ENCODE results near the gene SSH2. TPM values are rescaled to one million over a fixed set of nuclear protein-coding genes. Genes with fewer than 3 reads are reported as not detected.
A peak's percentile ranks its signal among the peaks of the same experiment; 100 is the strongest.
"Not testable (repeated sequence)": the region's sequence is repeated elsewhere in the genome, so short reads cannot be mapped to it uniquely, and the experiment has no call there.

The SSH2 gene
- total RNA-seq, 2 experiments from 2014 or later = 41.0 to 62.9 TPM

DNA sequence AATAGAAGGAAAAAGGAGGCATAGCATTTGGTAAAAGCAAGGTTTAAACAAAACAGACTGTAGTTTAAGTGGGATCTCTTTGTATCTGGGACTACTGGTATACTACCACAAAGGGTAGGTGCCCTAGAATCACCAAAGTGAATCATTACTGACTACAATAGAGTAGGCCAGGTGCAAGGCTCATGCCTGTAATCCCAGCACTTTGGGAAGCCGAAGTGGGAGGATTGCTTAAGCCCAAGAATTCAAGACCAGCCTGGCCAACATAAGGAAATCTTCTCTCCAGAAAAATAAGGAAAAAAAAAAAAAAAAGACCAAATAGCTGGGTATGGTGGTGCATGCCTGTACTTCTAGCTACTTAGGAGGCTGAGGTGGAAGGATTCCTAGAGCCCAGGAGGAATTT is 246.5 kb downstream of the SSH2 start:
- Mint-ChIP-seq H3K27me3 (no peaks in the 10 kb centered on the region), H3K36me3 (peaks cover 34% of the 10 kb centered on the region), H3K4me1 (peaks cover 13% of the 10 kb centered on the region), H3K9me3 (ENCODE audit: low read depth) (no peaks in the 10 kb centered on the region), H3K4me3 (no peak overlapping the region), H3K27ac (no peak overlapping the region)
- CTCF ChIA-PET = no interaction called here
- no peak for ATAC-seq
- DNase-seq = no peak

GRCh38 chr17:29682987-29683386 is 247.0 kb downstream of the SSH2 start:
- Mint-ChIP-seq H3K9me3 (ENCODE audit: low read depth) (no peaks in the 10 kb centered on the region), H3K36me3 (peaks cover 35% of the 10 kb centered on the region), H3K27ac (peak overlapping the region; percentile 33), H3K27me3 (no peaks in the 10 kb centered on the region), H3K4me1 (peaks cover 13% of the 10 kb centered on the region), H3K4me3 (no peak overlapping the region)
- DNase-seq (no peak), ATAC-seq (no peak)
- CTCF ChIA-PET = interaction anchor here (0.7 kb wide), 1 partner anchor 21 kb away, joined by 3 read pairs; no protein-coding TSS in a partner anchor

DNA sequence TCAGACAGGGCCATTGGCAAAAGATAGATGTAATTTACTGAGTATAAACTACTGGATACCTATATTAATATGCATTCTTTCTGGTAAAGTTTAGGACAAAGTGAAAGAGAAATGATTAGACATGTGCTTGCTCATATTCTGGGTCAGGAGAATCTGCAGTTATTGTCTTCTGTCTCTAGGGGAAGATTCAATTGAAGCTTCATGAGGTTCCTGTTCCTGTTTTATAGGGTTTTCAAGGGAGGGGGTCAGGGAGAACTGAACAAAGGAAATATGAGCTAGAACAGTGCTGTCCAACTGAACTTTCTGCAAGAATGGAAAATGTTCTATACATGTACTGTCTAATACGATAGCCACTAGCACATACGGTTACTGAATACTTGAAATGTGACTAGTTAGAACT is 248.0 kb downstream of the SSH2 start:
- H3K27me3 Mint-ChIP-seq = no peaks in the 10 kb centered on the region
- no peak for DNase-seq
- H3K36me3 Mint-ChIP-seq = peaks cover 36% of the 10 kb centered on the region
- no peak for ATAC-seq
- no peak overlapping the region for H3K4me3 Mint-ChIP-seq
- H3K9me3 Mint-ChIP-seq (ENCODE audit: low read depth) = no peaks in the 10 kb centered on the region
- H3K27ac Mint-ChIP-seq = peak overlapping the region; percentile 3
- CTCF ChIA-PET = interaction anchor here (0.7 to 2.0 kb wide), 4 partner anchors 11 to 126 kb away, joined by 3 to 7 read pairs (median 3); no protein-coding TSS in a partner anchor
- H3K4me1 Mint-ChIP-seq = peaks cover 18% of the 10 kb centered on the region

DNA sequence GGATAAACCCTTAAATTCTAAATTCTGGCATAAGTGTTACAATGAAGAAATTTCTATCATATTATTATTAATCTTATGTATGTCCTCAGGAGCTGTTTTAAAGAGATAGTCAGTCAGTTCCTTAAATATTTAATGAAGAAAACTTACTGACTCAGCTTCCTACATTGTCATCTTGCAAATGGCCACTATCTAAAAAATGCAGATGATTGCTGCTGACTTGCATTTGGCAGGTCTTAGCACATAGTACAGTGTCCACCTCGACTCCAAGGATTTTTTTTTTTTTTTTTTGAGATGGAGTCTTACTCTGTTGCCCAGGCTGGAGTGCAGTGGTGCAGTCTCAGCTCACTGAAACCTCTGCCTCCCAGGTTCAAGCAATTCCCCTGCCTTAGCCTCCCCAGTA is 252.2 kb downstream of the SSH2 start:
- no peak for DNase-seq
- peaks cover 39% of the 10 kb centered on the region for H3K36me3 Mint-ChIP-seq

DNA sequence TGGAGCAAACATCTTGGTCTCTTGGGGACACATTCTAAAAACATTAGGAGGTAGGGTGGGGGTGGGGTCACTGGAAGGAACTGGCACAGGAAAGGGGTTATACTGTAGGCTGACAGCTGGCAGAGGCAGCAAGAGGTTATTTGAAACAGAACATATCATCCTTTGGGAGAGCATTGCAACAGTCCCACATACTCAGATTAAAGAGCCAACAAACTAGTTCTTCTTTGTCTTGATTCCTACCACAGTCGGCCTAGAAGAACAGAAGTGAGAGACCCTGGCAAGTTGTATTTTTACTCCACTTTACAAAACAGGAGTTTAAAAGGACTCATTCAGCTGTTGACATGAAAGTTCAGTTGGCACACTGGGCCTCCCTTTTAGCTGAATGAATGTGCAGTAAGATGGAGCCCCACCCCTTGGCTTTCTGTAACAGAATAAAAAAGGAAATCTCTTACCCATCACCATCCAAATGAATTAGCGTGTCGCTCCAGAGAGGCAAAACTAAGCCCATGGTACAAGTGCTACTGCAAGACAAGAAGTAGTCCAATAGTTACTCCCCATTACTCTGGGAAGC is 252.7 kb downstream of the SSH2 start:
- H3K4me3 Mint-ChIP-seq = no peak overlapping the region
- ATAC-seq (no peak), DNase-seq (no peak)
- no peaks in the 10 kb centered on the region for H3K9me3 Mint-ChIP-seq (ENCODE audit: low read depth)
- no peaks in the 10 kb centered on the region for H3K27me3 Mint-ChIP-seq
- peaks cover 40% of the 10 kb centered on the region for H3K36me3 Mint-ChIP-seq
- CTCF ChIA-PET = interaction anchor here (0.9 to 1.6 kb wide), 2 partner anchors 23 to 60 kb away, joined by 3 to 5 read pairs; no protein-coding TSS in a partner anchor
- H3K4me1 Mint-ChIP-seq = peaks cover 14% of the 10 kb centered on the region
- peak overlapping the region; percentile 4 for H3K27ac Mint-ChIP-seq

More for the DNA sequence above, 252.2 kb downstream of the SSH2 start:
- Mint-ChIP-seq H3K9me3 (ENCODE audit: low read depth) (no peaks in the 10 kb centered on the region), H3K27me3 (no peaks in the 10 kb centered on the region), H3K4me3 (no peak overlapping the region), H3K27ac (no peak overlapping the region), H3K4me1 (peaks cover 18% of the 10 kb centered on the region)
- CTCF ChIA-PET = interaction anchor here (0.9 to 1.6 kb wide), 2 partner anchors 24 to 60 kb away, joined by 3 to 5 read pairs; no protein-coding TSS in a partner anchor
- no peak for ATAC-seq

GRCh38 chr17:29675961-29676360 is 254.1 kb downstream of the SSH2 start:
- not testable (repeated sequence) for H3K27ac Mint-ChIP-seq; DNase-seq; H3K4me3 Mint-ChIP-seq; H3K27me3 Mint-ChIP-seq; ATAC-seq; H3K4me1 Mint-ChIP-seq; H3K9me3 Mint-ChIP-seq (ENCODE audit: low read depth)
- H3K36me3 Mint-ChIP-seq = peaks cover 47% of the 10 kb centered on the region
- CTCF ChIA-PET = interaction anchor here (1.0 kb wide), 1 partner anchor 29 kb away, joined by 3 read pairs; no protein-coding TSS in a partner anchor

- H3K27ac Mint-ChIP-seq = no peak overlapping the region
- peaks cover 41% of the 10 kb centered on the region for H3K36me3 Mint-ChIP-seq
- DNase-seq (no peak), ATAC-seq (no peak)
- peaks cover 8% of the 10 kb centered on the region for H3K4me1 Mint-ChIP-seq
- H3K27me3 Mint-ChIP-seq = no peaks in the 10 kb centered on the region
- H3K4me3 Mint-ChIP-seq = no peak overlapping the region
- CTCF ChIA-PET = interaction anchor here (0.9 kb wide), 1 partner anchor 47 kb away, joined by 4 read pairs; no protein-coding TSS in a partner anchor
- no peaks in the 10 kb centered on the region for H3K9me3 Mint-ChIP-seq (ENCODE audit: low read depth)
These were observed 255.7 kb downstream of the SSH2 start for GRCh38 chr17:29674281-29674680.

GRCh38 chr17:29671661-29672060 is 258.4 kb downstream of the SSH2 start:
- Mint-ChIP-seq H3K27ac (no peak overlapping the region), H3K36me3 (peaks cover 42% of the 10 kb centered on the region), H3K27me3 (no peaks in the 10 kb centered on the region), H3K4me3 (no peak overlapping the region), H3K4me1 (peaks cover 6% of the 10 kb centered on the region), H3K9me3 (ENCODE audit: low read depth) (no peaks in the 10 kb centered on the region)
- no peak for ATAC-seq
- CTCF ChIA-PET = interaction anchor here (1.7 kb wide), 1 partner anchor 65 kb away, joined by 8 read pairs; no protein-coding TSS in a partner anchor
- no peak for DNase-seq

GRCh38 chr17:29669266-29669665 is 260.8 kb downstream of the SSH2 start:
- H3K27ac Mint-ChIP-seq = no peak overlapping the region
- DNase-seq = no peak
- peaks cover 15% of the 10 kb centered on the region for H3K4me1 Mint-ChIP-seq
- CTCF ChIA-PET = no interaction called here
- no peak for ATAC-seq
- H3K4me3 Mint-ChIP-seq = no peak overlapping the region
- peaks cover 47% of the 10 kb centered on the region for H3K36me3 Mint-ChIP-seq
- H3K27me3 Mint-ChIP-seq = no peaks in the 10 kb centered on the region
- no peaks in the 10 kb centered on the region for H3K9me3 Mint-ChIP-seq (ENCODE audit: low read depth)

DNA sequence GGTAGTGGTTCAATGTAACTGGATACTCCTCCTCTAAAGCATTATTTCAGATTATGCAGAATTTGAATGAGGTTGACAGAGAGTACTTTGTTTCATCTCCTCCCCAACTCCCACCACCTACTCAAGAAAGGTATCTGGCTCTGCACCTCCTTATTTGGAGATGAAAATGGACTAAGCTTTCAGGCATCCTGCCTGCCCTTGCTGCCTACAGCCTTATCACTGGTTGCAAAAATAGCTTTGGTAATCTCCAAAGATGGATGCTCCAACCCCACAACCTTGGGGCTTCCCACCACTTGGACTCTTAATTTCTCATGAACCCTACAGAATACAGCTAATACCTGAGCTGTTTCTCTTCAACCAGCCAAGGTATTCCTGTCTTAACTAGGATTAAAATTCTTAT is 262.1 kb downstream of the SSH2 start:
- DNase-seq (no peak), ATAC-seq (no peak)
- H3K27ac Mint-ChIP-seq = no peak overlapping the region
- H3K4me3 Mint-ChIP-seq = no peak overlapping the region
- peaks cover 48% of the 10 kb centered on the region for H3K36me3 Mint-ChIP-seq
- peaks cover 15% of the 10 kb centered on the region for H3K4me1 Mint-ChIP-seq
- CTCF ChIA-PET = interaction anchor here (0.9 to 1.5 kb wide), 3 partner anchors 9 to 113 kb away, joined by 3 to 5 read pairs (median 3); no protein-coding TSS in a partner anchor
- H3K27me3 Mint-ChIP-seq = no peaks in the 10 kb centered on the region
- no peaks in the 10 kb centered on the region for H3K9me3 Mint-ChIP-seq (ENCODE audit: low read depth)

DNA sequence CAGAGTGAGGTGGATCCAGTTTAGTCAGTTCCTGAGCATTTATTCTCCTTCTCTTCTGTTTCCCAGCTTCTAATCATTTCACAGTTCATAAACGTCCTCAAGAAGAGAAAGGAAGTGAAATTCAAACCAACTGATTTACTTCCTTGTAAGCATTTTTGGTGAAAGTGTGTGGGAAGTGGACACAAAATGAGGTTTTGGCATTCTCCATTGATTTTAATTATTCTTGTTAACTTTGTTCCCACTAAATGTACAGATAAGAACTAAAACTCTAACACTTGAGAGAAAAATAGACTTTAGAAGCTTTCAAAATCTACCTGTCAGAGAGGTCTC is 264.6 kb downstream of the SSH2 start:
- Mint-ChIP-seq H3K9me3 (ENCODE audit: low read depth) (peaks cover 2% of the 10 kb centered on the region), H3K27ac (peak overlapping the region; percentile 24)

GRCh38 chr17:29664743-29665480 is 265.1 kb downstream of the SSH2 start:
- no peaks in the 10 kb centered on the region for H3K27me3 Mint-ChIP-seq
- peaks cover 52% of the 10 kb centered on the region for H3K36me3 Mint-ChIP-seq
- peak overlapping the region; percentile 40 for H3K27ac Mint-ChIP-seq
- peaks cover 2% of the 10 kb centered on the region for H3K9me3 Mint-ChIP-seq (ENCODE audit: low read depth)
- ATAC-seq (no peak), DNase-seq (no peak)
- CTCF ChIA-PET = interaction anchor here (1.8 to 1.9 kb wide), 2 partner anchors 48 to 51 kb away, joined by 4 to 5 read pairs; no protein-coding TSS in a partner anchor
- peaks cover 18% of the 10 kb centered on the region for H3K4me1 Mint-ChIP-seq
- no peak overlapping the region for H3K4me3 Mint-ChIP-seq

More for the DNA sequence above, 264.6 kb downstream of the SSH2 start:
- H3K4me1 Mint-ChIP-seq = peaks cover 17% of the 10 kb centered on the region
- DNase-seq (no peak), ATAC-seq (no peak)
- H3K36me3 Mint-ChIP-seq = peaks cover 48% of the 10 kb centered on the region
- no peak overlapping the region for H3K4me3 Mint-ChIP-seq
- CTCF ChIA-PET = interaction anchor here (1.8 to 1.9 kb wide), 2 partner anchors 48 to 52 kb away, joined by 4 to 5 read pairs; no protein-coding TSS in a partner anchor
- no peaks in the 10 kb centered on the region for H3K27me3 Mint-ChIP-seq

- H3K27me3 Mint-ChIP-seq = no peaks in the 10 kb centered on the region
- CTCF ChIA-PET = interaction anchor here (1.5 kb wide), 1 partner anchor 9 kb away, joined by 4 read pairs; no protein-coding TSS in a partner anchor
- ATAC-seq (no peak), DNase-seq (no peak)
- peaks cover 27% of the 10 kb centered on the region for H3K4me1 Mint-ChIP-seq
- H3K9me3 Mint-ChIP-seq (ENCODE audit: low read depth) = peaks cover 2% of the 10 kb centered on the region
- peaks cover 56% of the 10 kb centered on the region for H3K36me3 Mint-ChIP-seq
- no peak overlapping the region for H3K4me3 Mint-ChIP-seq
- no peak overlapping the region for H3K27ac Mint-ChIP-seq
These were observed 266.9 kb downstream of the SSH2 start for GRCh38 chr17:29663155-29663554.

Data from activated CD8-positive, alpha-beta memory T cell treated with anti-CD3 and anti-CD28 coated beads, Interleukin-2, amount 10 ng/mL, durations not matched to agents 7 days and 5 days (primary cell).